GM11168 (cell line): ENCODE results near the gene ALS2CL.

Experiments used
- in situ Hi-C: fragments of 300-500 bp; cut with MboI; formaldehyde crosslinking; loops from one replicate; pipeline ENCODE4 v1.12.0; 2022; ENCODE audit warnings: low sequenced_read_pairs; ENCODE audit not compliant: unreplicated experiment

ALS2CL gene

DNA sequence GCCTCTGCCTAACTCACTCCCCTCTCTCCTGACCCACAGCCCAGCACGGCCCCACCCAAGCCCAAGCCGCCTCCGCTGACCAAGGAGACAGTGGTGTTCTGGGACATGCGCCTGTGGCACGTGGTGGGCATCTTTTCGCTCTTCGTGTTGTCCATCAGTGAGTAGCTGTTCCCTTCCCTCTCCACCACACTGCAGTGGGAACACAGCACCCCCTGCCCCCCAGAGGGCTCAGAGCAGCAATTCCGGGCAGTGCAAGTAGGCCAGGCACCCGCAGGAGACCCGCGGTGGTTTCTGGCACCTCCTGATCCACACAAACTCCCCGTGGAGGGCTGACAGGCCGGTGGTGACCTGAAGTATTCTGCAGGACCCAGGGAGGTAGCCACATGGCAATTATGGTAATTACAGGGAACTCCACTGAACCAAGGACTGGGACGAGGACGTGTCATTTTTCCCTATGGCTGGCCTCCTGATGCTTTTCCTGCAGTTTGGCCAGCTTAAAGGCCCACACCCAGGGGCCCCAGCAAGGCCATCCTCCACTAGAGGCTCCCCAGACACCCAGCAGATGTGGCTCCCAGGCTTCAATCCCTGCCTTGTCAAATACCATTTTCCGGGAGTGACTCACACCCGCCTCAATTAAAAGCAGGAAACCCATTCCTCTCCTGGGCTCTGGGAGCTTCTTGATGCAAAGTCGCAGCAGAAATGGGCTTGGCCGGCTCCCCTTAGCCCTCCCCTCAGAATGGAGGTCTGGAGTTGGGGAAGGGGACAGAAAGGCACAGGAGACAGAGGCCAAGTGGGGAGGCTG lies 12.5 kb upstream of the ALS2CL start:
- in situ Hi-C loops, result loop anchor here (5.0 to 25.0 kb wide), 3 partner anchors 186 to 656 kb away; no protein-coding TSS in a partner anchor

DNA sequence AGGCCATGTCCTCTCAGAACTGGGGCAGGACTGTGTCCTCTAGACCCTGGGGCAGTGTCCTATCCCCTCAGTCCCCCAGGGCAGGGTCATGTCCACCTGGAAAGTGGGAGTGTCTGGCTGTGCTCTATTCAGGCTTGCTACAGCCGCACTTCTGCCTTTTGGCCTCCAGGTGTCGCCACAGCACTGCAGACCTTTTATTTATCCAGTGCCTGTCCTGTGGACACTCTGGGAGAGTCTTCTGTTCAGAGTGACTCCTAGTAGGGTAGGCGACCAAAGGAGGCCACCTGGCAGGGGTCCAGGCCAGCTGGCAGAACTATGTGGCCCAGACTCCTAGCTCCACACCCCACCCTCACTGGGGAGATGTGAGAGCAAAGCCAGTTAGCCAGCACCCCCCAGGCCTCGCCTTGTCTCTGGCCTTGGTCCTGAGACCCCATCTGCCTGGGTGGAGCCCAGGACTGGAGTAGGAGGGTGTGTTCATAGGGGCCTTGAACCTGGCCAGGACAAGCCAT lies 11.6 kb upstream of the ALS2CL start:
- in situ Hi-C loops, result loop anchor here (5.0 to 25.0 kb wide), 3 partner anchors 187 to 657 kb away; no protein-coding TSS in a partner anchor

DNA sequence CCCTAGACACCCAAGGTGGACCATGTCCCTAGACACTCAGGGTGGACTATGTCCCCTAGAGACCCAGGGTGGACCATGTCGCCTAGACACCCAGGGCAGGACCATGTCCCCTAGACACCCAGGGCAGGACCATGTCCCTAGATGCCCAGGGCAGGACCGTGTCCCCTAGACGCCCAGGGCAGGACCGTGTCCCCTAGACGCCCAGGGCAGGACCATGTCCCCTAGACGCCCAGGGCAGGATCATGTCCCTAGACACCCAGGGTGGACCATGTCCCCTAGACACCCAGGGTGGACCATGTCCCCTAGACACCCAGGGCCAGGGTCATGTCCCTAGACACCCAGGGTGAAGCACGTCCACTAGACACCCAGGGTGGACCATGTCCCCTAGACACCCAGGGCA lies 10.9 kb upstream of the ALS2CL start:
- in situ Hi-C loops, result loop anchor here (25.0 kb wide), 2 partner anchors 308 to 658 kb away; no protein-coding TSS in a partner anchor

DNA sequence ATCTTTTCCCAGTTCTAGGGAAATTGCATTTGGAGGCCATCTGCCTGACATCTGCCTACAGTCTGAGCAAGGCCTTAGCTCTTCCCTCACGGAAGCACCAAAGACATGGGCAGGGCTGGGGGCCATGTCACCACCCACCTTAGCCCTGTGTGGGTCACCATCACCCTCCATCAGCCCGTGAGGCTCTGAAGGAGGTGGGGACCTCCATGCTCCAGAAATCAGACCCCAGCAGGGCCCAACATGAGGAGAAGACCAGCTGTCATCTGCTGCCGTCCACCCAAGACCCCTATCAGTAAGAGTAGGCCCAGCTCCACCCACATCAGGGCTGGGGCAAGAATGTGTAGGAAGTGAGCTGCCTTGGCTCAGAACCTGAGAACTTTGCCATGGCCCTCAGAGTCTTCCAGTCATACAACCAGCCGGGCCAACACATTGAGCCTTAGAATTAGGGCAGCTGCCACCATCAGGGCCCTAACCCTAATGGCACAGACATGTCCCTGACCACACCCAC lies 9.6 kb upstream of the ALS2CL start:
- in situ Hi-C loops, result loop anchor here (25.0 kb wide), 2 partner anchors 309 to 659 kb away; no protein-coding TSS in a partner anchor

DNA sequence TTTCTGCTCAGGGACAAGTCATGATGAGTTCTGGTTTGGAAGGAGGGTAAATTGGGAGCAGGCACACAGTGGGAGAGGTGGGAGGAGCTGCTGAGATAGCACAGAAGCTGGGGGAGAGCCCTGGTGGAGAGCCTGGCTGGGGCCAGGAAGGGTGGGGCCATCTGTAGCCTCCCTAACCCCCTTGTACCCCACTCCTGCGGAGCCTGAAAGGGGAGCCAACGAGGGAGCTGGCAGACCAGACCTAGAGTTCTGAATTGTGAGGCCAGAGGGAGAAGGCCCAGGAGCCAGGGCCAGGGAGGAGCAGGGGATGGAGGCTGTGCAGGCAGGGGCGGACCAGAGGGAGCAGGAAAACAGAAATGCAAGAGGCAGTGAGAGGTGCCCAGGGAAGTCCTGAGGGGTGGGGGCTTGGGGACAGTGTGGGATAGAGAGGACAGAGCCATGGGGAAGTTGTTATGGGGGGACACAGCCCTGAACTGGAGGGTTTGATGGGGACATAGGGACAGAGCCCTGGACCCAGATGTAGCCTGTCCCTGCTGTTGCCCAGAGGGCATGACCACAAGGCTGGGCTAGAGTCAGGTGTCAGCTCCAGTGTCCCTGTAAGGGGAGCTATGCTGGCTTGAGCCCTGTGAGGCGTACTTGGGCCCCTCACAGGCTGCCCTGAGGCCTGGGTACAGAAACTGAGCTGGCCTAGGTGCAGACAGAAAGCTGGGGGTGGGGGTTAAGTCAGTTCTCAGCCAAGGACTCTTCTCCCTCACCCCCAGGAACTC lies 8.9 kb upstream of the ALS2CL start:
- in situ Hi-C loops, result loop anchor here (25.0 kb wide), 2 partner anchors 310 to 660 kb away; no protein-coding TSS in a partner anchor

DNA sequence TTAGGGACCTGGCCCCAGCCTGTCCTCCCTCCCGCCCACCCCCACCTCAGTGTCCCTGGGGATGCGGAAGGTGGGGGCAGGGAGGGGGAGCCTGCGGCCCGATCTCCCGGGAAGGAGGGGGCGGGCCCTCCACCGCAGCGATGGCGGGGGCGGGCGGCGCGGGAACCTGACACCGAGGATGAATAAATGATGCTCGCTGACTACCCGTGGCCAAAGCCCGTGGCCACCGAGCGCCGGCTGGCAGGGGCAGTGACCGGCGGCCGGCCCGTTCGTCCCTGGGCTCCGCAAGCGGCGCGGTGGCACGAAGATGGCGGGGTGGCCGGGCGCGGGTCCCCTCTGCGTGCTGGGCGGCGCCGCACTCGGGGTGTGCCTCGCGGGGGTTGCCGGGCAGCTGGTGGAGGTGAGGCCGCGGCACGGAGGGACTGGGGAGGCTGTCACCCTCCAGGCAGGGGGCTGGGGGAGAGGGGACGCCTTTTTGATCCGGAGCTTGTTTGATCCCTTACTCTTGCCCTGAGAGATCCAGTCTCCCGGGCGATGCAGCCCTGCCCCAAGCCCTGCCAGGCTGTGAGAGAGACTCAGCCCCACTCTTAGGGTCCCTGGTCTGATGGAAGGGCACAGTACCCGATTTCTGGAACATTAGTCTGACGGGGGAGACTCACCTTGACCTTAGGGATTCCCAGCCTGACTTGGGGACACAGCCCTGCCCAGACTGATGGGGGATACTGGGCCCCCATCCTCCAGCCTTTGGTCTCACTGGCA lies 7.9 kb upstream of the ALS2CL start, which contains the start of gene TMIE:
TMIE (plus strand) TSS at position 212 of the 759 bp plus-strand sequence; CDS start at position 308, 96 bp downstream.
- in situ Hi-C loops, result loop anchor here (25.0 kb wide), 2 partner anchors 311 to 661 kb away; no protein-coding TSS in a partner anchor

DNA sequence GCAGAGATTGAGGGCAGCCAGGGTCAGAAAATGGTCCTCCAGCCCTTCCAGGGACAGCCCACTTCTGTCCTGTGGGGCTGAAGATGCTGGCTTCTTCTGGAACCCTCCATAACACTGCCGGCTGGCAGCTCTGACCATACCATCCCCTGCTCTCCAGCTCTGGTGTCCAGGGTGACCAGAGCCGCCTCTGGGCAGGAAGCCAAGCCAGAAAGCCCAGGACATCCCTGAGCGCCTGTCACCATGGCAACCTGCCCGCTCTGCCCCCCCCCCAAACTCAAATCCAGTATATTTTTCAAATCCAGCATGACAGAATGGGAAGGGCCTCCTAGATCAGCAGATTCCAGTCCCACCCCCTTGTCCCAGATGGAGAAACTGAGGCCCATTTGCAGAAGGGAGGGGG lies 7.3 kb upstream of the ALS2CL start:
- in situ Hi-C loops, result loop anchor here (25.0 kb wide), 2 partner anchors 312 to 662 kb away; no protein-coding TSS in a partner anchor

DNA sequence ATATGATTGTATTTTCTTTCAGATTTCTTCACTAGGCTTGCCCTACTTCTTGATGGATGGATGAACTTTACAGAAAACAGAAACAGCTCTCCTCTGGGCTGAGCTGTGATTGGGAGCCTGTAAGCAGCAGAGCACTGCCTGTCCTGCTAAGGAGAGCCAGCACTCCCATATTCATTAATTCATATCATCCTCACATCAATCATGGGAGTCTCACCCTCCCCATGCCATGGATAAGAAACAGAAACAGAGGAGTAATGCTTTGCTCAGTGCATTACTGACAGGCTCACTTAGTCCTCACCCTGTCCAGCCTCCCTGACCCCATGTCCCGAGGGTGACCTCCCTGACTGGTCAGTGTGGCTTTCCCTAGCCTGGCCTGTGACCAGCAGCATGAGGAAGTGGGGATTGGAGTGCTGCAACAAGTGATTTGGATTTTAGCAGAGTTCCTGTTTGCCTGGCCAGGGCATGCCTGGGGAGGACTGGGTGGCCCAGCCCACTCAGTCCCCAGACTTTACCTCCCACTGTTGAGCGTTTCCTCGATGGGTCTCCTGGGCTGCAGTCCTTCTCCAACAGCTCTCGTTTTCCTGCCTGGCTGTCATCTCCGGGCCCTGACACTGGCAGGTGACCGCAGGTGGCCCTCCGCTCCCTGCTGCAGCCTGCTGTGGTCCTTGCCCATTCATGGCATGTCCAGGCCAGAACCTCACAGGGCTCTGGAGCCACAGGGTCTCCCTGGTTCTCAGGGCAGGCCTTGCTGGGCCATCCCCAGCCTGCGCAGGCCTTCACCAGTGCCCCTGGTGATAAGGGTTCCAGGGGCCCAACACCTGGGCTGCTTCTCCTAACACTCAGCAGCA lies 6.4 kb upstream of the ALS2CL start:
- in situ Hi-C loops, result loop anchor here (25.0 kb wide), 2 partner anchors 312 to 662 kb away; no protein-coding TSS in a partner anchor

DNA sequence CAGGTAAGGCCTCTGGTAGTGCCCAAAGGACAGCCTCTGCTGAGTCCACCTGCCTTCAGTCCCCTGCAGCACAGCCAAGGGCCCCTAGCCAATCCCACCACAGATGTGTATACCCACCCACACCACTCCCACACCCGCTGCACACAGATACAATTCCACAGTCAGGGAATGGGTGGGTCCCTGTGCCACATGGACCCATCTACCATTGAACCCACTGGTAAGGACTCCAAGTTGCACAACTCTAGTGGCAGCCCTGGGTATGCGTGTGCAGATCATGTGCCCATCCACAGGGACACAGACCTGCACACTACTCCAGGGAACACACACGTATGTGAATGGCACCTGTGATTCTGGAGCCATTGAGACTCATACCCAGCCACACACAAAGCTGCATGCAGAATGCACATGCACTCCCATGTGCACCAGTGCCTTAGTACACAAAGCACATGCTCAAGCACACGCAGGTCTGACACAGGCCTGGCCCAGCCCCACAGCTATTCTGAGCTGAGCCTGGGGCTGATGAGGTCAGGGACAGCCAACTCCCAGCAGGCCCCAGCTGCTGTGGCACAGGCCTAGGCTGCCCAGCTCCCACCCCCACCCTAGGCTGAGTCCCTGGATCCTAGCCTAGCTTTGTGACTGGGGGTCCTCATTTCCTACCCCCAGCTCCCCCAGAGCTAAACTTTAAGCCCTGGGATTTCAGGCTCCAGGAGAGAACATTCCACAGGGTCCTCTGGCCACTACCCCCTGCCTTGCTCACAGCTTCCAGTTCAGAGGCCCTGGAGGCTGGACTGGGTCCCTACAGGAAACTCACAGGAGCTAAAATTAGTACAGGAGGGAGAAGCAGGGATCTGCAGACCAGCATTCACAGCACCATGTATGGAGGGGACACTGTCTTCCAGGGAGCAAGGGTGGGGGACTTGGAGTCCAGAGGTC lies 2.7 kb upstream of the ALS2CL start:
- in situ Hi-C loops, result no loop called here

DNA sequence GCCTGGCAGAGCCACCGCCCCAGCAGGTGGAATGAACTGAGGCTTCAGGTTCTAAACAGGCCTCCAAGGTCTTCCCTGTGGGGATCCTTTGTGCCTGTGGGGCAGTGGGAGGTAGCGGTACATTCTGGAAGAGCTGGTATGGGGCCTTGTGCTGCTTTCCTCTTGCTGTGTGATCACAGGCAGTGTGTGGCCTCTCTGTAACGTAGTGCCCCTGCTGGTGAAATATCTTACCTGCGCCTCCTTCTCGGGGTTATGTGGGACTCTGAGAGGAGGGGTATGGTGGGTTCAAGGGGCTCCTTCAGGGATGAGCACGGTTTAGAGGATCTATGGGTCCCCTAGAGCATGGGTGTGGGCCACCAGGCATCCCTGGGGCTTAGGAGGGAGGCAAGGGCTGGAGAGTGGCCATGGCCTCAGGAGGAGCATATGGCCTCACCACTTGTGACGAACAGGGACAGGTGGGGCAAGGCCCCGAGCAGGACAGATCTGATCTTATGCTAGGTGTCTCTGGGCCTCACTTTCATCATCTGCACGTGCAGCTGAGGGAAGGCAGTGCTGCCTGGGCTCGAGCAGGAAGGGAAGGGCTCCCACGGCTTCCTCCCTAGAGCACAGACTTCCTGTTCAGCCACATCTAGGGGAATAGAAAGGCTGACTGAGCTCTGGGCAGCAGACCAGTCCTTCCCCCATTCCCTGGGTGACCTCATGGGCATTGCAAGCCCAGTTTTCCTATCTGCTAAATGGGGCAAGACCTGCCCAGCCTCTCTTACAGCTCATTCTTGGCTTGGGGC lies 1.9 kb upstream of the ALS2CL start:
- in situ Hi-C loops, result no loop called here

DNA sequence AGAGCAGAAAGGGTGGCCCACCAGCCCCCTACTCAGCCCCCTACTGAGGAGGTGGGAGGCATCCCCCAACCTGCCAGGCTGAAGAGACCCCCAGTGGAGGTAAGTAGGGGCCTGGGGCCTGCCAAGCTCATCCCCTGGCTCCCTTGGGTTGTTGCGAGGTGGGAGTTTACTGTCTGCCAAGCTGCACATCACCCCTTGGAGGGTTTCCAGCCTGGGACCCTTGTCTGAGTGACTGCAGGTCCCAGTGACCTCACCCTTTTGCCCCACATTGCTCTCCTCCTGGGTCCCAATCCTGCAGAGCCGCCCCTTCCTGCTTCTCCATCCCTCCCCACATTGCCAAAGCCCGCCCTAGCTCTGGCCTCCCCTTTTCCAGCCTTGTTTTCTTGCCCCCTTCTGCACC lies 1.0 kb upstream of the ALS2CL start:
- in situ Hi-C loops, result no loop called here

DNA sequence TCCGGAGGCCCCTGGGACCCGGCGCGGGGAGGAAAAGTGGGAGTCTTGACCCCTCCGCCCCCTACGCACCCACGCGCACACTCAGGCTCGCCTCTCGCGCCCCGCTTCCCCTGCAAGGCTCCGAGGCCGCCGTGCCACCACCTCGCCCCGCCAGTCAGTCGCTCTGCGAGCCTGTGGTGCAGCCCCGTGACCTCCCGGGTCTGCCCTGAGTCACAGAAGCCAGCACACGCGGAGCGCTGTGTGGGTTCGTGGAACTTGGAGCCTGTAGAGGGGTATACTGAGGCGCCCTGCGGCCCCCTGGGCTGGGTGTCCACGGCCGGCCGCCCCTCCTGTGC lies 380 bp upstream of the ALS2CL start:
- in situ Hi-C loops, result no loop called here

DNA sequence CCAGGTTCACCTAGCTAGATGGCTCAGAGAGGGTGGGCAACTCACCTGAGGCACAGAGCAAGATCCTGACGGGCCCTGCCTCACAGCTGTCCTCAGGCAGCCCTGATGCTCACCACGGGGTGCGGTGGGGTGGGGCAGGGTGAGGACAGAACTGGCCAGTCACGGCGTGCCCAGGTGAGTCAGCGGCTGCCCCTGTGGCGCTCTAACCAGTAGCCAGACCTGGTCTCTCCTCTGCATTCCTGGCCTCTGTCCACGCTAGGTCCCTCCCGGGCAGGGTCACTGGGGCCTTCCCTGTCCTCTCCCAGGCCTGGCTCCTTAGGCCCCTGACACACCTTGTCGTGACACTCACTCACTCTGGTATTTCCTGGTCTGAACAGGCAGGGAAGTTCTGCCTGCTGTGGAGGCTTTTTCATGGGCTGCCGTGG lies 901 bp downstream of the ALS2CL start:
- in situ Hi-C loops, result no loop called here

DNA sequence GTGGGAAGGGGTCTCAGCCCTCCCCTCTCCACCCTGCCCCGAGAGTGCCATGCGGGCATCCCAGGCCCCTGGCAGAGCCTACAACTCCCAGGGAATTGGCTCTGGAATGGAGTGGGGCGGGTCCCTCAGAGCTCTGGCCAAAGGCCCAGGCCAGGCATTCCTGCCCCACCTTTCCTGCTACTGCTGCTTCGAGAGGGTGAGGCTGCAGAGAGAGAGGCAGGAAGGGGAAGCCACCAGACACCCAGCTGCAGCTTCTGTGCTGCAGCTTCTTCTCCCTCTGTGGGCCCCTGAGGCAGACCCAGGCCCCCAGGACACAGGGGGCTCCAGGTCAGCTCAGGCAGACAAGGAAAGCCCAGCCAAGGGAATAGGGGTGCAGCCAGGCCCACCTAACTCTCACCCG lies 2.7 kb downstream of the ALS2CL start:
- in situ Hi-C loops, result no loop called here

DNA sequence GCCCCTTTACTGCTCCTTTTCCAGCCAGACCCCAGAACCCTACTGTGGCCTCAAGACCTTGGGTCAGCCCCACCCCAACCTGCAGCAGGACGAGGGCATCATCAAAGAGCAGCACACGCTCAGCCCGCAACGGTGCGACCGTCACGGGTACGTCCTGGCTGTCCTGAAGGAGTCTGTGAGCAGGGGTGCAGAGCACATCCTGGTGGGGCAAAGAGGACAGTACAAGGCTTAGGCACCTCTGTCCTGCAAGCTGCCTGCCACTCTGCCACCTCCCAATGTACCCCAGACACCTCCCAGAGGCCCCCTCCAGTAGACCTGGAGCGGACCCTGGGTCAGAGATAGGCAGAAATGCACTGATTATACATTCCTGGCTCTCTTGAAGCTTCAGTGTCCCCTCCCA lies 8.0 kb downstream of the ALS2CL start:
- in situ Hi-C loops, result no loop called here

DNA sequence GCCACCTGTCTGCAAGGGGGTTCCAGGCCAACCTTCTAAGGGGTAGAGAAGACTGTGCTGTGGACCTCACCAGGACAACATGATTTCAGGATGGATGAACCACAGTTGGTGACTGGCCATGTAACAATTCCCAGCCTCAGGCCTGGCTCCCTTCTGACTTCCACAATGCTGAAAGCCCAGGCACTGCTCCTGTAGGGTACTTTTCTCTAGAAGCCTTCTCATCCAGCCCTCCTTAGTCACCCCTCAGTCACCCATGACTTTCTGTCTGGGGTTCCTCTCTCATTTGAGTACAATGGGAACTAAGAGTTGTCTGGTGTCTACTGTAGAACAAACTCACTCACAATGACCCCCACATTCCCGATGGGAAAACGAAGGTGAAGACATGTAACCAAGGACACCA lies 8.6 kb downstream of the ALS2CL start:
- in situ Hi-C loops, result no loop called here

DNA sequence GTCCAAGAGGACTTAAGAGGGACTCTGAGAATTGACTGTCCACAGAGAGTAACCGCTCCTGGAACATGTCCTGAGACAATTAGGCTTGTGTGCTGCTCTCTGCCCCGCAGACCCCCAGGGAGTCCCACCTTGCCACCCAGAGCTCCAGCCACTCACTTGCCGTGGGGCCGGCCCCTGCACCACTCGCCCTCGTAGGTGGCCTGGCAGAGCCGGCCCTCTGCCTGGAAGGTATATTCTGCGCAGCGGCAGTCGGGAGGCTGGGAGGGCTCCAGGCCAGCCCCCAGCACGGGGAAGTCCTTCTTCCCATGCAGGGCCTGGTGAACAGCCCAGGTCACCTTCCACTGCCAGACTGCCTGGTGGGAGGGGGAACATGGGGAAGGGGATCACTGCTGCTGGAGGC lies 10.5 kb downstream of the ALS2CL start:
- in situ Hi-C loops, result no loop called here
